Peyer's patch (tissue), 4 donors: ENCODE data around the gene C9orf152. TPM values are rescaled to one million over a fixed set of nuclear protein-coding genes. Genes with fewer than 3 reads are reported as not detected.
A peak's percentile ranks its signal among the peaks of the same experiment; 100 is the strongest.

ENCODE experiments used
- DNase-seq, 3 donors: peaks; one replicate each; pipeline ENCODE4 v3.0.0-alpha.2; 2017 to 2019
- H3K27ac ChIP-seq, 4 donors: fragments of 200-600 bp; sonication (generic); one replicate each; pipeline ENCODE4 v1.5.1; 2016 to 2019
- H3K27me3 ChIP-seq, 2 donors: fragments of 200-600 bp; sonication (generic); one replicate each; pipeline ENCODE4 v1.5.1; 2019
- H3K36me3 ChIP-seq, 3 donors: fragments of 200-600 bp; sonication (generic); one replicate each; pipeline ENCODE4 v1.5.1; 2016 to 2019
- H3K4me1 ChIP-seq, 4 donors: fragments of 200-600 bp; sonication (generic); one replicate each; pipeline ENCODE4 v1.5.1; 2016 to 2019
- H3K4me3 ChIP-seq, 4 donors: fragments of 200-600 bp; sonication (generic); 1 replicate in 3 of 4; 2 replicates in 1 of 4; pipeline ENCODE4 v1.5.1; 2016 to 2019; ENCODE audit warnings: mild to moderate bottlenecking in 1 of 4
- H3K9me3 ChIP-seq, 4 donors: fragments of 200-600 bp; sonication (generic); one replicate each; pipeline ENCODE4 v1.5.1; 2016 to 2019; ENCODE audit warnings: mild to moderate bottlenecking in 1 of 4
- CTCF ChIP-seq, 6 experiments: fragments of 450-650 bp in 4 of 6; fragments of 200-600 bp in 2 of 6; sonication (generic) in 1 of 6; IDR thresholded peaks; one replicate each; pipeline ENCODE4 v1.5.1; 2017 to 2019; ENCODE audit warnings: antibody characterized with exemption in 6 of 6, mild to moderate bottlenecking in 3 of 6, moderate library complexity in 1 of 6
- POLR2A ChIP-seq, 2 donors: fragments of 450-650 bp; IDR thresholded peaks; one replicate each; pipeline ENCODE4 v1.5.1; 2017; ENCODE audit warnings: antibody characterized with exemption in 2 of 2, mild to moderate bottlenecking in 2 of 2, moderate library complexity in 2 of 2
- total RNA-seq, 4 donors: library from RNA; depleted of rRNA; stranded (reverse); fragments of >200 nt; gene quantifications; one replicate each; pipeline ENCODE4 v1.1.0, GENCODE V29; 2016

Gene C9orf152
- total RNA-seq, 4 donors from 2014 or later = 9.2 to 12.8 (median 10.9) TPM

GRCh38 chr9:110161940-110162339 lies 46.0 kb downstream of the C9orf152 start:
- Histone ChIP-seq H3K27me3 (no peaks in the 10 kb centered on the region), H3K4me1 (peaks cover 0 to 17% (median 11%) of the 10 kb centered on the region in 4 donors), H3K4me3 (no peak overlapping the region), H3K36me3 (no peaks in the 10 kb centered on the region), H3K9me3 (no peaks in the 10 kb centered on the region), H3K27ac (no peak overlapping the region)
- no peak for DNase-seq
- no peak for TF ChIP-seq POLR2A (IDR thresholded peaks at IDR 0.05)
- TF ChIP-seq CTCF (IDR thresholded peaks at IDR 0.05) = no peak

GRCh38 chr9:110160685-110161084 lies 47.3 kb downstream of the C9orf152 start:
- H3K27ac ChIP-seq = no peak overlapping the region
- H3K4me1 ChIP-seq = peaks cover 0 to 24% (median 18%) of the 10 kb centered on the region in 4 donors
- TF ChIP-seq POLR2A (IDR thresholded peaks at IDR 0.05) (no peak), CTCF (IDR thresholded peaks at IDR 0.05) (no peak)
- no peaks in the 10 kb centered on the region for H3K9me3 ChIP-seq
- H3K36me3 ChIP-seq = no peaks in the 10 kb centered on the region
- H3K27me3 ChIP-seq = no peaks in the 10 kb centered on the region
- no peak overlapping the region for H3K4me3 ChIP-seq
- DNase-seq = no peak

GRCh38 chr9:110160123-110160522 lies 47.8 kb downstream of the C9orf152 start:
- no peak for TF ChIP-seq CTCF (IDR thresholded peaks at IDR 0.05)
- TF ChIP-seq POLR2A (IDR thresholded peaks at IDR 0.05) = no peak
- H3K4me3 ChIP-seq = no peak overlapping the region

GRCh38 chr9:110157823-110158664 lies 49.9 kb downstream of the C9orf152 start:
- TF ChIP-seq POLR2A (IDR thresholded peaks at IDR 0.05) = no peak
- TF ChIP-seq CTCF (IDR thresholded peaks at IDR 0.05) = no peak
- H3K4me3 ChIP-seq = no peak overlapping the region
- H3K9me3 ChIP-seq = no peaks in the 10 kb centered on the region
- no peaks in the 10 kb centered on the region for H3K27me3 ChIP-seq
- peak overlapping the region in 3 of 4 donors; percentile 21 to 28 (median 22) for H3K27ac ChIP-seq
- peaks cover 0 to 24% (median 18%) of the 10 kb centered on the region in 4 donors for H3K4me1 ChIP-seq
- no peak for DNase-seq
- H3K36me3 ChIP-seq = no peaks in the 10 kb centered on the region

More at GRCh38 chr9:110160123-110160522, 47.8 kb downstream of the C9orf152 start:
- H3K4me1 ChIP-seq = peaks cover 0 to 24% (median 18%) of the 10 kb centered on the region in 4 donors
- no peaks in the 10 kb centered on the region for H3K27me3 ChIP-seq
- DNase-seq = no peak
- H3K9me3 ChIP-seq = no peaks in the 10 kb centered on the region
- H3K27ac ChIP-seq = no peak overlapping the region
- no peaks in the 10 kb centered on the region for H3K36me3 ChIP-seq

- H3K4me1 ChIP-seq = peaks cover 0 to 22% (median 16%) of the 10 kb centered on the region in 4 donors
- H3K4me3 ChIP-seq = no peak overlapping the region
- TF ChIP-seq CTCF (IDR thresholded peaks at IDR 0.05) = no peak
- TF ChIP-seq POLR2A (IDR thresholded peaks at IDR 0.05) = no peak
- H3K27me3 ChIP-seq = no peaks in the 10 kb centered on the region
- H3K9me3 ChIP-seq = no peaks in the 10 kb centered on the region
- DNase-seq = peak in 2 of 3 donors; percentile 43 to 60
- no peaks in the 10 kb centered on the region for H3K36me3 ChIP-seq
- peak overlapping the region in 3 of 4 donors; percentile 21 to 28 (median 22) for H3K27ac ChIP-seq
These were observed 51.1 kb downstream of the C9orf152 start for GRCh38 chr9:110156902-110157301.
